Right atrium auricular region (tissue), 2 donors: ENCODE measurements around the gene PRUNE1. TPM values are rescaled to one million over a fixed set of nuclear protein-coding genes. Genes with fewer than 3 reads are reported as not detected.

Experiments
- DNase-seq: peaks from one replicate; pipeline ENCODE4 v3.0.0-alpha.2; 2019; ENCODE audit warnings: low spot score
- H3K27ac ChIP-seq, 2 donors: fragments of 200-600 bp; sonication (generic); 1 replicate in 1 of 2; 2 replicates in 1 of 2; pipeline ENCODE4 v1.5.1; 2016 to 2019
- H3K27me3 ChIP-seq, 2 donors: fragments of 200-600 bp; sonication (generic); one replicate each; pipeline versions ENCODE4 v1.5.1 to v1.6.0; 2017 to 2019
- H3K36me3 ChIP-seq: fragments of 200-600 bp; sonication (generic); one replicate; pipeline ENCODE4 v1.5.1; 2016
- H3K4me1 ChIP-seq, 2 donors: fragments of 200-600 bp; sonication (generic); one replicate each; pipeline versions ENCODE4 v1.5.1 to v1.6.0; 2017 to 2019
- H3K4me3 ChIP-seq, 2 donors: fragments of 200-600 bp; sonication (generic); 1 replicate in 1 of 2; 2 replicates in 1 of 2; pipeline ENCODE4 v1.5.1; 2017 to 2019; ENCODE audit warnings: mild to moderate bottlenecking in 1 of 2, moderate library complexity in 1 of 2
- H3K9me3 ChIP-seq, 2 donors: fragments of 200-600 bp; sonication (generic); one replicate each; pipeline ENCODE4 v1.5.1; 2019
- total RNA-seq, 2 donors: library from RNA; depleted of rRNA; stranded (reverse); fragments of >200 nt; gene quantifications; one replicate each; pipeline ENCODE4 v1.1.0, GENCODE V29; 2016
- TF ChIP-seq, protein P1 (sequence below), 2 donors: fragments of 200-600 bp; sonication (generic); IDR thresholded peaks; one replicate each; pipeline ENCODE4 v1.5.1; 2019; ENCODE audit warnings: antibody characterized with exemption in 2 of 2

PRUNE1 gene
- total RNA-seq, 2 donors from 2014 or later: 52.0 to 68.4 TPM

DNA sequence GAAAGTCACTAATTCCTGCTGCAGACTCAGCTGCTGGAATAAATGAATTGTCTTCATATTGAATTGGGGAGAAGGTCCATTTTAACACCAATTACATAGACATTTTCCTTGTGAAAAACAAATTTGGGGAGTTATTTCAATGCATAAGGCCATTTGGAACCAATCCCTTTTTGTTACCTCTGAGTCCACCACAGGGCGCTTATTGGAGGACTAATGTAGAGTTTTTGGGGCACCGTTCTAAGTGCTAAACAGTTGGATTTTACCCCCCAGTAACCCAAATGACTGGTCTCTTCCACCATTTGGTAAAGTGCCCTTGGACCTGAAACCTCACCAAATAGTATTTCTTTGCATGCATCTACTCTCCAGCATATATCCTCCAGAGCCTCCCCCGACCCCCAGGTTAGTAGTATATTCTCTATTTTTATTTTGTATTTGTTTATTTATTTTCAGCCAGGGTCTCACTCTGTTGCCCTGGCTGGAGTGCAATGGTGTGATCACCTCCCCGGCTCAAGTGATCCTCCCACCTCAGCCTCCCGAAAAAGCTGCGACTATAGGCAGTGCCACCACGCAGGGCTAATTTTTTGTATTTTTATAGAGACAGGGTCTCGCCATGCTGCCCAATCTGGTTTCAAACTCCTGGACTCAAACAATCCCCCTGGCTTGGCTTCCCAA, 1.6 kb downstream of the PRUNE1 start:
- H3K36me3 ChIP-seq: no peaks in the 10 kb centered on the region
- H3K4me1 ChIP-seq: peaks cover 0 to 78% of the 10 kb centered on the region in 2 donors
- H3K9me3 ChIP-seq: no peaks in the 10 kb centered on the region
- H3K4me3 ChIP-seq: no peak overlapping the region
- peak overlapping the region; percentile 96 for H3K27ac ChIP-seq
- H3K27me3 ChIP-seq: no peaks in the 10 kb centered on the region
- TF ChIP-seq, protein P1, sequence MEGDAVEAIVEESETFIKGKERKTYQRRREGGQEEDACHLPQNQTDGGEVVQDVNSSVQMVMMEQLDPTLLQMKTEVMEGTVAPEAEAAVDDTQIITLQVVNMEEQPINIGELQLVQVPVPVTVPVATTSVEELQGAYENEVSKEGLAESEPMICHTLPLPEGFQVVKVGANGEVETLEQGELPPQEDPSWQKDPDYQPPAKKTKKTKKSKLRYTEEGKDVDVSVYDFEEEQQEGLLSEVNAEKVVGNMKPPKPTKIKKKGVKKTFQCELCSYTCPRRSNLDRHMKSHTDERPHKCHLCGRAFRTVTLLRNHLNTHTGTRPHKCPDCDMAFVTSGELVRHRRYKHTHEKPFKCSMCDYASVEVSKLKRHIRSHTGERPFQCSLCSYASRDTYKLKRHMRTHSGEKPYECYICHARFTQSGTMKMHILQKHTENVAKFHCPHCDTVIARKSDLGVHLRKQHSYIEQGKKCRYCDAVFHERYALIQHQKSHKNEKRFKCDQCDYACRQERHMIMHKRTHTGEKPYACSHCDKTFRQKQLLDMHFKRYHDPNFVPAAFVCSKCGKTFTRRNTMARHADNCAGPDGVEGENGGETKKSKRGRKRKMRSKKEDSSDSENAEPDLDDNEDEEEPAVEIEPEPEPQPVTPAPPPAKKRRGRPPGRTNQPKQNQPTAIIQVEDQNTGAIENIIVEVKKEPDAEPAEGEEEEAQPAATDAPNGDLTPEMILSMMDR (IDR thresholded peaks at IDR 0.05): no peak
- no peak for DNase-seq

DNA sequence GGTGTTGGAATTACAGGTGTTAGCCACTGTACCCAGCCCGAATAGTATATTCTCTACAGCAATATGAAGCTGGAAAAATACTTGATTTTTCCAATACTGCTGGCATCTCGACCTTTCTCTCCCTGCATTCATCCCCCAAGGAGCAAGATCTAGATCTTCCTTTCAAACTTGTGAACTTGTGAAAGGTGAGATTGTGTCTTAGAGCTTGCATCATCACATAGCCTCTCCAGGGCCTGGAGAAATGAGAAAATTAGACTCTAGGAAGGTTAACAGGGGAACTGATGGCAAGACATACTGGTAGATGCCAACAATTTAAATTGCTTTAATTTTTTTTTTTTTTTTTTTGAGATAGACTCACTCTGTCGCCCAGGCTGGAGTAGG, 2.1 kb downstream of the PRUNE1 start:
- Histone ChIP-seq H3K27me3 (no peaks in the 10 kb centered on the region), H3K36me3 (no peaks in the 10 kb centered on the region), H3K9me3 (no peaks in the 10 kb centered on the region), H3K27ac (peak overlapping the region in 1 of 2 donors; percentile 96), H3K4me1 (peaks cover 0 to 73% of the 10 kb centered on the region in 2 donors), H3K4me3 (no peak overlapping the region)
- TF ChIP-seq, protein P1 (IDR thresholded peaks at IDR 0.05): no peak
- no peak for DNase-seq

DNA sequence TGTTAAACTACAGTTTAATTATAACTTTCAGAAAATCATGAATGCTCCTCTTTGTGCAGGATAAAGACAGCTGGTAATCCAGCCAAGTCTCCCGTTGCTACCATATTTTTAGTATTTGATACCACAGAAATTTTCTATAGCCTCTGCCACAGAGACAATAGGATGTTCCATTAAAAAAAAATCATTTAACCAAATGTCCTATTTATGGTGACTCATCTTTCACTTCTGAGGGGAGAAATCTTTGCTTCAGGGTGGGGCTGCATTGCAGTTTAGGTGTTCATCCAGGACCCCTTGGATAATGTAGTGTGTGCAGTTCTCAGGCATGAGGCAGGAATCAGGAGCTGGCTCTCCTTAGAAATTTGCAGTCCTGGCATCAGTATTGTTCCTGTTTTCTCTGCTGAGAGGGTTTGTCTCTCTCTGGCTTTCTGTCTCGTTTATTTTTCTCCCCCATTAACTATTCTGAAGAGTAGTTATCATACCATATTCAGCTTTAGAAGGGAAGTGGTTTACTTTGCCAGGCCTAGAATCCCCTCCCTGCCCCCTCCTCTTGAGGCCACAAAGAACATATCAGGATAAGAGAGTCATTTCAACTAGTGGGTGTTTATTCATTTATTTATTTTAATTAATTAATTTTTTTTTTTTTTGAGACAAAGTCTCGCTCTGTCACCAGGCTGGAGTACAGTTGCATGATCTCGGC, 3.1 kb downstream of the PRUNE1 start:
- Histone ChIP-seq H3K4me1 (peaks cover 0 to 70% of the 10 kb centered on the region in 2 donors), H3K9me3 (no peaks in the 10 kb centered on the region), H3K36me3 (peaks cover 4% of the 10 kb centered on the region), H3K4me3 (no peak overlapping the region), H3K27me3 (no peaks in the 10 kb centered on the region), H3K27ac (peak overlapping the region; percentile 52 to 96)
- DNase-seq: no peak
- TF ChIP-seq, protein P1 (IDR thresholded peaks at IDR 0.05): no peak

DNA sequence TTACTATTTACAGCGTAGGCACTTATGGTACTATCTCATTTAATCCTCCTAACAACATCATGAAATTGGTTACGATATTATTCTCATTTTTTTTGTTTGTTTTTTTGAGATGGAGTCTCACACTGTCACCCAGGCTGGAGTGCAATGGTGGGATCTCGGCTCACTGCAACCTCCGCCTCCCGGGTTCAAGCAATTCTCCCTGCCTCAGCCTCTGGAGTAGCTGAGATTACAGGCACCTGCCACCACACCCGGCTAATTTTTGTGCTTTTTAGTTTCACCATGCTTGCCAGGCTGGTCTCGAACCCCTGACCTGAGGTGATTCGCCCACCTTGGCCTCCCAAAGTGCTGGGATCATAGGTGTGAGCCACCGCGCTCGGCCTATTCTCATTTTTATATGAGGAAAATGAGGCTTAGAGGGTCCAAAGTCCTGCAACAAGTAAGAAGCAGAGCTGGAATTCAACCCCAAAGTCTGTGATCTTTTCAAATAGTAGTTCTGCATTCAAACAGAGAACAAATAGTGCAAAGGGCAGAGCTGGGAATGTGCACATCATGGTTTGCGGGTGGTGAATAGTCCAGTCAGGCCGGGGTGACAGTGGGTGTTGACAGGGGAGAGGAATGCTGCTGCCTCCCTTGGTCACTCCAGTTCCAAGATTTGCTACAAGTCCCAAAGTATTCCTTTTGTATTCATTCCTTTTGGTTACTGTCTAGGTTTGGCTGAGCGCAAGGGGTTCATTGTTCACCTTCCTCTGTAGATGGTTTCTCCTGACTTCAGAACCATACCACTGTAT, 4.6 kb downstream of the PRUNE1 start:
- TF ChIP-seq, protein P1 (IDR thresholded peaks at IDR 0.05): no peak
- peaks cover 8% of the 10 kb centered on the region for H3K36me3 ChIP-seq
- no peak for DNase-seq

DNA sequence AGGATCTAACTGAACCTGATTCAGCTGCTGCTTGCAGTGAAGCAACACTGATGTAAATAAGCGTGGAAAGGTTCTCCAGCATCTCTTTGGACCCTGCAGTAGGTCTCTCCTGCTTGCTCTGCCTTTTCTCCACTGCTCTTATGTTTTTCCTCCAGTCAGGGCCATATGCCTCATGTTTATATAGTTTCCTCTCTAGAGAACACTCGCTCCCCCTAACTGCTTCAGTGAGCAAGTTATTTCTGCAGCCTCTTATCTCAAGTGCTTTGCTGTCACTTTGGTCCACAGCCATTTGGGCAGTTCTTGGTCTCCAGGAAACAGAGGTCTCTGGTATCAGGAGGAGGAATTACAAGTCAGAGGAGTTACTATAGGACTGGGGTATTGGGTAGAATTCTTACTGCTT, 5.3 kb downstream of the PRUNE1 start:
- no peaks in the 10 kb centered on the region for H3K9me3 ChIP-seq
- H3K27me3 ChIP-seq: no peaks in the 10 kb centered on the region
- H3K36me3 ChIP-seq: peaks cover 14% of the 10 kb centered on the region
- peak; percentile 72 for DNase-seq
- TF ChIP-seq, protein P1 (IDR thresholded peaks at IDR 0.05): no peak
- H3K4me1 ChIP-seq: peaks cover 0 to 56% of the 10 kb centered on the region in 2 donors
- H3K27ac ChIP-seq: peak overlapping the region; percentile 52 to 96
- no peak overlapping the region for H3K4me3 ChIP-seq

More for the DNA sequence above, 4.6 kb downstream of the PRUNE1 start:
- peaks cover 0 to 58% of the 10 kb centered on the region in 2 donors for H3K4me1 ChIP-seq
- H3K27ac ChIP-seq: peak overlapping the region; percentile 52 to 96
- H3K9me3 ChIP-seq: no peaks in the 10 kb centered on the region
- no peaks in the 10 kb centered on the region for H3K27me3 ChIP-seq
- no peak overlapping the region for H3K4me3 ChIP-seq
